GM19372 (cell line): ENCODE data around the gene GYG2.
"Not testable (repeated sequence)": the region's sequence is repeated elsewhere in the genome, so short reads cannot be mapped to it uniquely, and the experiment has no call there.

Experiments used
- ATAC-seq: cut with Tn5 transposase; IDR thresholded peaks from one replicate; pipeline ENCODE4 v1.9.1; 2021; ENCODE audit warnings: mild to moderate bottlenecking, low read depth, moderate library complexity; ENCODE audit not compliant: unreplicated experiment

The GYG2 gene

GRCh38 chrX:2812161-2812907 lies 16.4 kb upstream of the GYG2 start:
- ATAC-seq = not testable (repeated sequence)

- ATAC-seq = no peak
These were observed 11.7 kb upstream of the GYG2 start for GRCh38 chrX:2817036-2817435.

GRCh38 chrX:2819345-2820135 lies 9.2 kb upstream of the GYG2 start:
- no peak for ATAC-seq

GRCh38 chrX:2820136-2820771 lies 8.5 kb upstream of the GYG2 start:
- ATAC-seq = no peak

DNA sequence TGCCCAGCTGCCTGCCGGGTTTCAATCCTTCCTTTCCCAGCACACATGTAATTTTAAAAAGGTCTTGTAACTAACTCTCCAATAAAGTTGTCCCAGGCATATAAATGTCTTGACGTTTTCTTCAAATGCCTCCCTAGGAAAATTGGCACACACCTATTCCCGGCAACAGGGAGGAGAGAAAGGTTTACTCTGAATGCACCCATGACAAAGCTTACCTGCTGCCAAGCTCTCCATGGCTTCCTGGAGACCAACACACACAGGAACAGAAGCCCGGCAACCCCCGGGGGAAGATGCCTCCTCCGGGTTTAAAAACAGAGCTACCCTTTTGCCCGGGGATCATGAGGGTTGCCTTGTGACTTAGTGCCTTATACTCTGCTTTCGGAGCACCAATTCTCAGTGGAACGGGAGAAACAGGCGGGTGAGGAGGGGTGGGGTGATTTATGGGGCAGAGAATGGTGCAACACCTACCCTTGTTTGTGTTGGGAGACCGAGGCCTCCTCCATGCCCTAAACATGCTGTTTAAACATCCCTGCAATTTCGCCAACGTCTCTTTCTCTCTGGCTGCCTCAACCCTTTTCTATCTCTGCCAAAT lies 4.8 kb upstream of the GYG2 start:
- ATAC-seq = no peak

- ATAC-seq = no peak
These were observed 3.8 kb upstream of the GYG2 start for GRCh38 chrX:2824886-2825285.

- no peak for ATAC-seq
These were observed 255 bp downstream of the GYG2 start for GRCh38 chrX:2828959-2829411.

- no peak for ATAC-seq
These were observed 928 bp downstream of the GYG2 start for GRCh38 chrX:2829469-2830246.

DNA sequence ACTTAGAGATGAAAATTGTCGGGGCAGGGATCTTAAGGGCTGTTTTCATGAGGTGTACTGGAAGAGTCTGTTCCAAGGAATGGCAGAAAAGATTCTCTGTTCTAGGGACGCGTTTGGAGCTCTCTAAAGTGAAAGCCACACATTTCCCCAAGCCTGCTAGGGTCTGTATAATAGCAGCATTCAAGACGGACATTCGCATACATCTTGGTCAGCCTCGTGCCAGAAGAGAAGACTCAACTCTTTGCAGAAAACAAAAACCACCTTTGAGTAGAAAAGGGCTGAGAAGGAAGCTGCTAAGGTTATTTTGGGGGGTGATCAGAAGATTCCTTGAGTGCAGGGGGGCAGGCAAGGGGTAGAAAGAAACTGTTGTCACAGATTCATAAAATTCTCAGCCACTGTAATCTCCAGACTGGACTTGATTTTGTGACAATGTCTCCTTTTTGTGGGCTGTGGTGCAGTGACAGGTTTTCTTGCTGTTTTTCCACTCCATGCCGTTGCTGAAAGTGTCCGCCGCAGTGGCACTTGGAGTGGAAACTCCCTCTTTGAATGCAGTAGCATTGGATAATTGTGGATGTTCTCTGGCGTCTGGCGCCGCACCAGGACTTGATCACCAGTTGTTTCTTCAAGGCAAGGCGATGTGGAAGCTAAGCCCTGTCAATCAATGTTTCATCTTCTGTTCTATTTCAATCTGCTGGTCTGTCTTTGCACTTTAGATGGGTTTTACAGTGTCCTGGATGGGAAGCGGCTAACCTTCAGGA lies 2.9 kb downstream of the GYG2 start:
- ATAC-seq = no peak

GRCh38 chrX:2837961-2838360 lies 9.2 kb downstream of the GYG2 start:
- no peak for ATAC-seq

- no peak for ATAC-seq
These were observed 12.2 kb downstream of the GYG2 start for GRCh38 chrX:2840961-2841360.

DNA sequence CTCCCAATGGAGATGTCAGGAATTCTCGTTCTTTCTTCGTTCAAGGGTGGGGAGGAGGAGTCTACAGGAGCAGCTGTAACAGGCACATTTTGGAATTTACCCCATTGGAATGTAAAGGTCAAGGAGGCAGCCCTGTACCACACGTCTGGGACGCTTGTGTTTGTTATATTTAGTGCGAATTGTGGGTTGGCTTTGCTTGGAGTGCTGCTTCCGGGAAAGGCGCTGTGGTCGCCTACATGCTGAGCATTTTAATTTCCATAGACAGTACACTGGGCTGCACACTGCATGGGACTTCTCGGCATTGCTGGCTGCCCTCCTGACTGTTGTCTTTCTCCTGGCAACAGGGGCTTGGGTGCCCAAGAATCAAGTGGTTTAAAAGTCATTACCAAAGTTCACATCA lies 12.8 kb downstream of the GYG2 start:
- ATAC-seq = no peak

DNA sequence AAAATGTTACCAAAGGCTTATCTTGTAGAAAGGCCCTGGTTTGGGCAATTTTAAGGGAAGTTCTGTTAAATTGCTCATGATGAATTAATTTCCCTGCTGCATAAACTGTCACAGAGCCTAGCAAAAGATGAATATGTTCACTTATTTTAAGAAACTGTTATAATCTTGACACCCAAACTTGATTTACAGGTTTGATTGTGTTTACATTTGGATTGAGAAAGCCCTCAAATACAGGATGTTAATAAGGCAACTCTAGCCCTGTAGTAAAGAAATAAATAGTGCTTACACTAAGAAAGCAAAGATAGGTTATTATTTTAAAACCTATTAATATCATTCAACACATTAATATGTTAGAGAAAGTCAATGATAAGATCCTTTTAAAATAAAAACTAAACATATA lies 18.3 kb downstream of the GYG2 start:
- no peak for ATAC-seq

DNA sequence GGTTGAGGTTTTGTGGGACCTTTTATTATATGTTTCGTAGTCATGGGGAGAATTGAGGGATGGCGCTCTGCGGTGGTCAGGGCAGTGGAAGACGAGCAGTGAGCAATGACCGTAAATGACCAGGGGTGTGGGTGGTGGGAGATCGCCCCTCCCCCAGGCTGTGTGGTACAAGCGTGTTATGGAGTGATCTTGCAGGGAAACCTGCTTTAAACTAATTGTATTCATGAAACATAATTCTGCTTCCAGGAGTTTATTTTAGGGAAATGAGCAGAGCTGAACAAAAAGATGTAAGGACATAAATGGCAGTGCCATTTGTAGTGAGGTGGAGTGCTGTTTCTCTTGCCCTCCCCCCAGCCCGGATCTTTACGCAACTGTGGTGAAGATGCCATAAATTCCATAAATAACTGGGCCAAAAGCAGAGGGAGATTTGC lies 20.2 kb downstream of the GYG2 start:
- no peak for ATAC-seq

DNA sequence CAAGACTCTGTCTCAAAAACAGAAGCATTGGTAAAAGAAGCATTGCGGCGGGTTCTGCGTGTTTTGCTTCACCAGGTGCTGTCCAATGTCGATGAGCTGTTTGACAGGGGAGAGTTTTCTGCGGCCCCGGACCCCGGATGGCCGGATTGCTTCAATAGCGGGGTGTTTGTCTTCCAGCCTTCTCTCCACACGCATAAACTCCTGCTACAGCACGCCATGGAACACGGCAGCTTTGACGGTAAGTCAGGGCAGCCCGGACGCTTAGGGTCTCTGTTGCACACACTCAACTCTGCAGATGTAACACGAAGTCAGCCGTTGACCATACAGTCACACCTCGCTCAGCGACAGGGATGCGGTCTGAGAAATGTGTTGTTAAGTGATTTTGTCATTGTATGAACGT lies 26.2 kb downstream of the GYG2 start:
- ATAC-seq = no peak

GRCh38 chrX:2855761-2856160 lies 27.0 kb downstream of the GYG2 start:
- no peak for ATAC-seq

DNA sequence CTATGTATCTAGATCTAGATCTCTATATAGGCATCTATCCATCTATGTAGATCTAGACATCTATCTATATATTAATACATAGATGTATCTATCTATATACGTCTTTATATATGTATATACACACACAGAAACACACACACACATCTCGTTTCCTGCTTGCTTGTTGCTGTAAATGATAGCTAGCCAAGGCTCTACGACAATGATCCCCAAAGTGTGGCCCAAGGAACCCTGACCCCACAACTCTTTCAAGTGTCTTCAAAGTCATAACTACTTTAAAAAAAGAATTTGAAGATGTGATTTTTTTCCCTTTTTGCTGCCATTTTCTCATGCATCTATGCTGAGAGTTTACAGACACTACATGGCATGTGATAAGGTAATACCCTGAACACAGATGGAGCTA lies 28.8 kb downstream of the GYG2 start:
- no peak for ATAC-seq

DNA sequence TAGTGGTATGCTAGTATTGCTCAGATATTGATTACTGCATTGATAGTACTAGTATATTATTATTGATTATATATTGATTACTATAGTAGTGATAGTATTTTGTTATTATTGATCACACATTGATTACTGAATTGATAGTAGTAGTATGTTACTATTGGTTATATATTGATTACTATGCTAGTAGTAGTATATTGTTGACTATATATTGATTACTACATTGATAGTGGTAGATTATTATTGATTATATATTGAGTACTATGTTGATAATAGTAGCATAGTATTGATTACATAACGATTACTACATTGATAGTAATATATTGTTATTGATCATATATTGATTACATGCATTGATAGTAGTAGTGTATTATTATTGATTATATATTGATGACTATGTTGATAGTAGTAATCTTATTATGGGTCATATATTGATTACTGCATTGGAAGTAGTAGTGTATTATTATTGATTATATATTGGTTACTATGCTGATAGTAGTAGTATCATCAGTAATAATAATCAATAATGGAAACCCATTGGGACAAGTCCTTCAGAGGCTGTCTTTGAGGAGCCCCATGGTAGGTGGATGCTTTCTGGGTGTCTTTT lies 30.6 kb downstream of the GYG2 start:
- ATAC-seq = no peak

- no peak for ATAC-seq
These were observed 33.7 kb downstream of the GYG2 start for GRCh38 chrX:2862404-2862803.
